IMR-90 (cell line): ENCODE measurements around the gene ADAMTSL5. TPM values are rescaled to one million over a fixed set of nuclear protein-coding genes. Genes with fewer than 3 reads are reported as not detected.

Experiments used
- ATAC-seq: fragments of 200-7000 bp; cut with Tn5 transposase; 2 replicates; pipeline ENCODE4 v1.9.1; 2020; ENCODE audit warnings: low read depth, mild to moderate bottlenecking, moderate library complexity
- BruUV-seq: library from RNA; stranded (reverse); fragments of 400-500 nt; replicated peaks from 2 replicates; lab custom pipeline; 2021; lab: Mats Ljungman, UMichigan
- CTCF ChIA-PET: fragments of 300-600 bp; formaldehyde crosslinking; extraction: SDS; loops from one replicate; lab custom pipeline; 2021; ENCODE audit warnings: antibody characterized with exemption; lab: Yijun Ruan, JAX
- POLR2A ChIA-PET: fragments of 300-600 bp; sonication (Branson Sonifier 250); formaldehyde crosslinking; loops from one replicate; lab custom pipeline; 2022; ENCODE audit warnings: antibody characterized with exemption; ENCODE audit not compliant: unreplicated experiment; lab: Charles Lee
- DNase-seq: peaks from one replicate; pipeline ENCODE4 v3.0.0; 2013
- H2AFZ ChIP-seq: replicated peaks from 2 replicates; pipeline ENCODE3; 2013; ENCODE audit warnings: low read length, mild to moderate bottlenecking; ENCODE audit not compliant: poor library complexity
- H2AK5ac ChIP-seq: 2 replicates; pipeline ENCODE4 v1.6.1; 2013; ENCODE audit warnings: low read depth, low read length, inconsistent platforms
- H2AK9ac ChIP-seq: replicated peaks from 2 replicates; pipeline ENCODE3; 2013; ENCODE audit warnings: mild to moderate bottlenecking, low read depth, low read length, moderate library complexity; ENCODE audit not compliant: poor library complexity
- H2BK120ac ChIP-seq: 2 replicates; pipeline ENCODE4 v1.6.1; 2013; ENCODE audit warnings: low read depth, low read length, inconsistent platforms
- H2BK15ac ChIP-seq: 3 replicates; pipeline ENCODE4 v1.6.1; 2013; ENCODE audit warnings: low read depth, low read length, inconsistent platforms
- H2BK20ac ChIP-seq: 2 replicates; pipeline ENCODE4 v1.6.1; 2013; ENCODE audit warnings: low read depth, mild to moderate bottlenecking, inconsistent platforms, low read length, moderate library complexity
- H2BK5ac ChIP-seq: 2 replicates; pipeline ENCODE4 v1.6.1; 2013; ENCODE audit warnings: mild to moderate bottlenecking, low read depth, low read length, inconsistent platforms; ENCODE audit not compliant: poor library complexity, severe bottlenecking
- H3K14ac ChIP-seq: replicated peaks from 2 replicates; pipeline ENCODE4 v1.6.1; 2013; ENCODE audit warnings: low read depth, low read length, inconsistent platforms
- H3K18ac ChIP-seq: 2 replicates; pipeline ENCODE4 v1.6.1; 2013; ENCODE audit warnings: low read depth, low read length, control low read depth
- H3K23ac ChIP-seq: 2 replicates; pipeline ENCODE4 v1.6.1; 2013; ENCODE audit warnings: low read depth, low read length, inconsistent platforms
- H3K27ac ChIP-seq: 2 replicates; pipeline ENCODE4 v1.5.1; 2013; ENCODE audit warnings: mild to moderate bottlenecking, control low read depth, low read length; ENCODE audit not compliant: insufficient read depth
- H3K27me3 ChIP-seq: 2 replicates; pipeline ENCODE4 v1.6.1; 2013; ENCODE audit warnings: low read length; ENCODE audit not compliant: control insufficient read depth, insufficient read depth
- H3K36me3 ChIP-seq: 2 replicates; pipeline ENCODE4 v1.6.1; 2013; ENCODE audit warnings: low read length, mixed read lengths; ENCODE audit not compliant: control insufficient read depth, insufficient read depth
- H3K4ac ChIP-seq: 2 replicates; pipeline ENCODE4 v1.6.1; 2013; ENCODE audit warnings: low read depth, low read length, inconsistent platforms
- H3K4me1 ChIP-seq: 2 replicates; pipeline ENCODE4 v1.6.1; 2013; ENCODE audit warnings: low read length, mixed read lengths; ENCODE audit not compliant: control insufficient read depth, insufficient read depth
- H3K4me2 ChIP-seq: 2 replicates; pipeline ENCODE4 v1.6.1; 2013; ENCODE audit warnings: low read depth, mild to moderate bottlenecking, control low read depth, low read length, moderate library complexity
- H3K4me3 ChIP-seq: 2 replicates; pipeline ENCODE4 v1.5.1; 2013; ENCODE audit warnings: low read depth, mild to moderate bottlenecking, control low read depth, low read length, moderate library complexity; ENCODE audit not compliant: insufficient read depth
- H3K56ac ChIP-seq: 2 replicates; pipeline ENCODE4 v1.6.1; 2013; ENCODE audit warnings: low read length, inconsistent platforms; ENCODE audit not compliant: insufficient read depth; ENCODE audit errors: extremely low read depth
- H3K79me1 ChIP-seq, 2 experiments: 2 replicates each; pipeline ENCODE4 v1.6.1; 2013; ENCODE audit warnings: low read length in 2 of 2, inconsistent platforms in 1 of 2, low read depth in 1 of 2
- H3K9ac ChIP-seq: 2 replicates; pipeline ENCODE4 v1.6.1; 2013; ENCODE audit warnings: low read depth, low read length, control low read depth
- H3K9me1 ChIP-seq: 2 replicates; pipeline ENCODE4 v1.6.1; 2013; ENCODE audit warnings: low read length, inconsistent platforms; ENCODE audit not compliant: insufficient read depth
- H3K9me3 ChIP-seq: 2 replicates; pipeline ENCODE4 v1.6.1; 2013; ENCODE audit warnings: low read length; ENCODE audit not compliant: control insufficient read depth, insufficient read depth
- H4K20me1 ChIP-seq: 2 replicates; pipeline ENCODE4 v1.6.1; 2013; ENCODE audit warnings: low read length, inconsistent platforms; ENCODE audit not compliant: insufficient read depth
- H4K5ac ChIP-seq: 2 replicates; pipeline ENCODE4 v1.6.1; 2013; ENCODE audit warnings: mild to moderate bottlenecking, low read depth, low read length, control low read depth
- H4K8ac ChIP-seq, 2 experiments: 2 replicates each; pipeline ENCODE4 v1.6.1; 2013; ENCODE audit warnings: low read depth in 2 of 2, low read length in 2 of 2, control low read depth in 1 of 2, inconsistent platforms in 1 of 2
- H4K91ac ChIP-seq: 2 replicates; pipeline ENCODE4 v1.6.1; 2013; ENCODE audit warnings: low read depth, low read length, inconsistent platforms; ENCODE audit not compliant: insufficient read depth
- CEBPB ChIP-seq: IDR thresholded peaks from 2 replicates; pipeline ENCODE4 v1.6.1; 2012; ENCODE audit warnings: low read depth, low read length, improper control_type of control experiment
- CHD1 ChIP-seq: IDR thresholded peaks from 2 replicates; pipeline ENCODE4 v1.6.1; 2012; ENCODE audit warnings: low read depth, low read length, improper control_type of control experiment
- CTCF ChIP-seq: conservative IDR thresholded peaks from 2 replicates; pipeline ENCODE4 v1.5.1; 2012; ENCODE audit warnings: mild to moderate bottlenecking, low read depth, low read length, improper control_type of control experiment
- ELK1 ChIP-seq: fragments of 150-350 bp; IDR thresholded peaks from 2 replicates; pipeline ENCODE4 v1.6.1; 2016; ENCODE audit warnings: low read depth, mild to moderate bottlenecking, low read length, moderate library complexity, borderline replicate concordance
- FOS ChIP-seq: fragments of 150-350 bp; IDR thresholded peaks from 2 replicates; pipeline ENCODE4 v1.6.1; 2016; ENCODE audit warnings: low read depth, low read length
- MAFK ChIP-seq: IDR thresholded peaks from 2 replicates; pipeline ENCODE4 v1.6.1; 2012; ENCODE audit warnings: low read depth, low read length, improper control_type of control experiment
- MAZ ChIP-seq: IDR thresholded peaks from 2 replicates; pipeline ENCODE4 v1.6.1; 2012; ENCODE audit warnings: low read depth, mild to moderate bottlenecking, low read length, improper control_type of control experiment, moderate library complexity, borderline replicate concordance
- MXI1 ChIP-seq: IDR thresholded peaks from 2 replicates; pipeline ENCODE4 v1.6.1; 2012; ENCODE audit warnings: low read depth, mild to moderate bottlenecking, low read length, moderate library complexity, borderline replicate concordance
- NFE2L2 ChIP-seq: fragments of 150-350 bp; IDR thresholded peaks from 2 replicates; pipeline ENCODE4 v1.6.1; 2016; ENCODE audit warnings: low read depth, mild to moderate bottlenecking, low read length
- POLR2A ChIP-seq: IDR thresholded peaks from 2 replicates; pipeline ENCODE4 v1.6.1; 2012; ENCODE audit warnings: mild to moderate bottlenecking, low read depth, low read length
- RAD21 ChIP-seq: IDR thresholded peaks from 2 replicates; pipeline ENCODE4 v1.6.1; 2012; ENCODE audit warnings: low read length, improper control_type of control experiment
- RCOR1 ChIP-seq: IDR thresholded peaks from 2 replicates; pipeline ENCODE4 v1.6.1; 2012; ENCODE audit warnings: mild to moderate bottlenecking, low read length, improper control_type of control experiment; ENCODE audit not compliant: insufficient replicate concordance
- RFX5 ChIP-seq: IDR thresholded peaks from 2 replicates; pipeline ENCODE4 v1.8.0; 2012; ENCODE audit warnings: low read depth, mild to moderate bottlenecking, low read length, moderate library complexity
- SMC3 ChIP-seq: fragments of 150-350 bp; IDR thresholded peaks from 2 replicates; pipeline ENCODE4 v1.6.1; 2016; ENCODE audit warnings: low read depth, mild to moderate bottlenecking, antibody characterized with exemption, low read length, moderate library complexity
- USF2 ChIP-seq: fragments of 150-350 bp; IDR thresholded peaks from 2 replicates; pipeline ENCODE4 v1.6.1; 2017; ENCODE audit warnings: mild to moderate bottlenecking, antibody characterized with exemption, low read length, low read depth
- WGBS, 2 experiments: methylation state at CpG; one replicate each; pipeline versions ENCODE4 v1.1.5 to v1.1.7; 2013; ENCODE audit warnings: missing lambda C conversion rate in 2 of 2; ENCODE audit not compliant: insufficient read length in 1 of 2; ENCODE audit errors: extremely low coverage in 2 of 2; 5-methylcytosine and 5-hydroxymethylcytosine counted together
- dilution Hi-C: fragments of 300-500 bp; cut with HindIII; formaldehyde crosslinking; loops from one replicate; pipeline ENCODE4 v1.14.3; 2018; ENCODE audit warnings: low sequenced_read_pairs; ENCODE audit not compliant: unreplicated experiment
- in situ Hi-C: fragments of 300-500 bp; cut with MboI; formaldehyde crosslinking; loops from 3 replicates; pipeline ENCODE4 v1.14.3; 2019; ENCODE audit warnings: low sequenced_read_pairs, inconsistent platforms, mixed read lengths
- intact Hi-C: fragments of 100-400 bp; cut with micrococcal nuclease; formaldehyde crosslinking; loops from 2 replicates; pipeline ENCODE4 v1.10.0; 2022
- polyA plus RNA-seq, 3 experiments: library from polyadenylated mRNA; depleted of rRNA; stranded (reverse); fragments of >200 nt; gene quantifications; 2 replicates each; pipeline ENCODE4 v1.2.3, GENCODE V29; 2012; ENCODE audit warnings: low replicate concordance in 1 of 3
- total RNA-seq: library from RNA; depleted of rRNA; stranded (reverse); fragments of >200 nt; gene quantifications from 2 replicates; pipeline ENCODE4 v1.2.3, GENCODE V29; 2012

ADAMTSL5 gene
- total and polyA plus RNA-seq, 2 of the 4 experiments (the other 2 are of a cell fraction) = 0.90 to 10.8 TPM

GRCh38 chr19:1555487-1556389 lies 42.9 kb upstream of the ADAMTSL5 start:
- H2BK15ac ChIP-seq = no peak overlapping the region
- no peak overlapping the region for H3K23ac ChIP-seq
- no peak overlapping the region for H4K5ac ChIP-seq
- no peak overlapping the region for H3K56ac ChIP-seq
- no peak overlapping the region for H2AK5ac ChIP-seq
- no peak overlapping the region for H2BK5ac ChIP-seq
- no peak overlapping the region for H3K4me2 ChIP-seq
- no peak overlapping the region for H3K4me3 ChIP-seq
- ChIA-PET CTCF (no interaction called here), POLR2A (no interaction called here)
- H3K18ac ChIP-seq = no peak overlapping the region
- no peaks in the 10 kb centered on the region for H3K9me3 ChIP-seq
- intact Hi-C loops (no loop called here), dilution Hi-C loops (no loop called here), in situ Hi-C loops (no loop called here)
- no peak overlapping the region for H2AK9ac ChIP-seq
- no peak overlapping the region for H2AFZ ChIP-seq
- H4K20me1 ChIP-seq = peaks cover 41% of the 10 kb centered on the region
- no peak overlapping the region for H2BK20ac ChIP-seq
- no peak for DNase-seq
- H4K91ac ChIP-seq = no peak overlapping the region
- H3K27me3 ChIP-seq = no peaks in the 10 kb centered on the region
- peaks cover 24% of the 10 kb centered on the region for H3K36me3 ChIP-seq
- ATAC-seq = no peak
- BruUV-seq = no TSS peak
- WGBS, 2 experiments = 92% methylated on average over 67 of the region's 121 CpGs; no CpG with 5 or more reads in 1 of the 2 experiments
- no peak overlapping the region for H3K4ac ChIP-seq
- H4K8ac ChIP-seq = no peak overlapping the region
- no peak overlapping the region for H3K9ac ChIP-seq
- H3K27ac ChIP-seq = no peak overlapping the region
- peaks cover 4 to 35% of the 10 kb centered on the region in 2 experiments; a peak in 3 of 4 replicates for H3K79me1 ChIP-seq
- H3K14ac ChIP-seq = no peak overlapping the region
- no peak overlapping the region for H2BK120ac ChIP-seq
- no peaks in the 10 kb centered on the region for H3K4me1 ChIP-seq
- H3K9me1 ChIP-seq = peaks cover 7% of the 10 kb centered on the region; the same call in 1 of the 2 replicates
- TF ChIP-seq SMC3 (no peak), NFE2L2 (no peak), POLR2A (no peak), MXI1 (no peak), RCOR1 (no peak), CHD1 (no peak), MAFK (no peak), RAD21 (no peak), USF2 (no peak), RFX5 (no peak), CTCF (no peak), CEBPB (no peak), FOS (no peak), ELK1 (no peak), MAZ (no peak)
